SK-N-SH (cell line): ENCODE measurements around the gene SOX9. TPM values are rescaled to one million over a fixed set of nuclear protein-coding genes. Genes with fewer than 3 reads are reported as not detected.

Experiments
- CTCF ChIA-PET: fragments of 300-600, 350-600 bp; formaldehyde crosslinking; extraction: SDS; loops from one replicate; lab custom pipeline; 2021; lab: Yijun Ruan, JAX
- POLR2A ChIA-PET: fragments of 350-600 bp; sonication (Branson Sonifier 250); formaldehyde crosslinking; extraction: SDS; loops from one replicate; lab custom pipeline; 2020; ENCODE audit warnings: antibody characterized with exemption, inconsistent platforms; lab: Yijun Ruan, JAX
- DNase-seq: peaks from one replicate; pipeline ENCODE4 v3.0.0; 2012
- H2AFZ ChIP-seq: fragments of 200-600 bp; sonication (generic); 2 replicates; pipeline ENCODE4 v1.8.1; 2016; ENCODE audit warnings: antibody characterized with exemption, mild to moderate bottlenecking, low read depth
- H3F3A ChIP-seq: fragments of 200-600 bp; sonication (generic); replicated peaks from 2 replicates; pipeline ENCODE3; 2016; ENCODE audit warnings: antibody characterized with exemption, mild to moderate bottlenecking; ENCODE audit not compliant: insufficient read depth
- H3K27ac ChIP-seq, 2 experiments: fragments of 200-500 bp in 1 of 2; fragments of 200-600 bp in 1 of 2; sonication (Bioruptor generic) in 1 of 2; sonication (generic), shearing (Covaris generic) in 1 of 2; 2 replicates each; pipeline versions ENCODE4 v1.5.1 to v1.6.1; 2014 to 2016; ENCODE audit warnings: low read depth in 2 of 2, inconsistent platforms in 1 of 2, low read length in 1 of 2, mild to moderate bottlenecking in 1 of 2, mixed read lengths in 1 of 2
- H3K27me3 ChIP-seq: fragments of 200-600 bp; sonication (generic), shearing (Covaris generic); 2 replicates; pipeline ENCODE4 v1.6.1; 2016; ENCODE audit warnings: mixed run types; ENCODE audit not compliant: insufficient read depth
- H3K36me3 ChIP-seq, 2 experiments: fragments of 200-500 bp in 1 of 2; fragments of 200-600 bp in 1 of 2; sonication (Bioruptor generic) in 1 of 2; sonication (generic) in 1 of 2; replicated peaks in 1 of 2; 2 replicates each; pipeline versions ENCODE3 to v1.5.1; 2014 to 2016; ENCODE audit warnings: low read length in 1 of 2, mild to moderate bottlenecking in 1 of 2; ENCODE audit not compliant: insufficient read depth in 2 of 2, control insufficient read depth in 1 of 2
- H3K4me1 ChIP-seq, 2 experiments: fragments of 200-500 bp in 1 of 2; fragments of 200-600 bp in 1 of 2; sonication (Bioruptor generic) in 1 of 2; sonication (generic), shearing (Covaris generic) in 1 of 2; 2 replicates each; pipeline versions ENCODE4 v1.5.1 to v1.6.1; 2014 to 2016; ENCODE audit warnings: low read depth in 1 of 2, low read length in 1 of 2, mixed run types in 1 of 2; ENCODE audit not compliant: insufficient read depth in 2 of 2, control insufficient read depth in 1 of 2
- H3K4me2 ChIP-seq: fragments of 200-600 bp; sonication (generic), shearing (Covaris generic); 2 replicates; pipeline ENCODE4 v1.6.1; 2017; ENCODE audit warnings: mixed run types
- H3K4me3 ChIP-seq, 2 experiments: fragments of 200-500 bp in 1 of 2; fragments of 200-600 bp in 1 of 2; sonication (Bioruptor generic) in 1 of 2; sonication (generic), shearing (Covaris generic) in 1 of 2; 2 replicates each; pipeline versions ENCODE4 v1.5.1 to v1.8.1; 2014 to 2016; ENCODE audit warnings: low read depth in 2 of 2, inconsistent platforms in 1 of 2, low read length in 1 of 2, mild to moderate bottlenecking in 1 of 2, mixed read lengths in 1 of 2, moderate library complexity in 1 of 2
- H3K79me2 ChIP-seq: fragments of 200-600 bp; sonication (generic); 2 replicates; pipeline ENCODE4 v1.8.1; 2017; ENCODE audit warnings: mild to moderate bottlenecking; ENCODE audit not compliant: insufficient read depth
- H3K9ac ChIP-seq: fragments of 200-600 bp; sonication (generic); 2 replicates; pipeline ENCODE4 v1.6.1; 2017; ENCODE audit warnings: mixed run types
- H3K9me2 ChIP-seq: fragments of 200-600 bp; sonication (generic); 2 replicates; pipeline ENCODE4 v1.6.1; 2017; ENCODE audit warnings: mixed run types
- H3K9me3 ChIP-seq: fragments of 200-600 bp; sonication (generic); 2 replicates; pipeline ENCODE4 v1.6.1; 2017; ENCODE audit warnings: mixed run types, mild to moderate bottlenecking, moderate library complexity
- H4K20me1 ChIP-seq: fragments of 200-600 bp; sonication (generic); 2 replicates; pipeline ENCODE4 v1.6.1; 2017; ENCODE audit warnings: mild to moderate bottlenecking, mixed run types; ENCODE audit not compliant: insufficient read depth
- CTCF ChIP-seq: fragments of 200-600 bp; sonication (generic); IDR thresholded peaks from 2 replicates; pipeline ENCODE4 v1.6.1; 2017; ENCODE audit warnings: antibody characterized with exemption, mild to moderate bottlenecking, moderate library complexity
- ELF1 ChIP-seq: IDR thresholded peaks from 2 replicates; pipeline ENCODE4 v1.4.0; 2012
- FOXJ3 ChIP-seq: sonication (generic); formaldehyde crosslinking; IDR thresholded peaks from 2 replicates; pipeline ENCODE4 v1.5.1; 2020; ENCODE audit warnings: mild to moderate bottlenecking, missing genetic modification reagents
- GATA2 ChIP-seq: sonication (generic); formaldehyde crosslinking; IDR thresholded peaks from 2 replicates; pipeline ENCODE4 v1.5.0; 2020; ENCODE audit warnings: mild to moderate bottlenecking, missing genetic modification reagents
- JUND ChIP-seq: IDR thresholded peaks from 2 replicates; pipeline ENCODE4 v1.4.0; 2012
- MEF2A ChIP-seq: IDR thresholded peaks from 2 replicates; pipeline ENCODE4 v1.4.0; 2012; ENCODE audit warnings: low read depth, borderline replicate concordance
- NFIC ChIP-seq: IDR thresholded peaks from 2 replicates; pipeline ENCODE4 v1.4.0; 2012; ENCODE audit warnings: borderline replicate concordance
- NRF1 ChIP-seq: IDR thresholded peaks from 2 replicates; pipeline ENCODE4 v1.6.1; 2012; ENCODE audit warnings: low read depth, mild to moderate bottlenecking, low read length
- PBX3 ChIP-seq: IDR thresholded peaks from 2 replicates; pipeline ENCODE4; 2012
- WGBS: methylation state at CpG from one replicate; pipeline ENCODE4 v1.1.6; 2017; ENCODE audit warnings: low lambda C conversion rate; 5-methylcytosine and 5-hydroxymethylcytosine counted together
- polyA plus RNA-seq, 3 experiments: library from polyadenylated mRNA; depleted of rRNA; stranded (reverse); fragments of >200 nt; gene quantifications; 2 replicates each; pipeline ENCODE4 v1.2.3, GENCODE V29; 2012
- TF ChIP-seq, protein P1 (sequence below): IDR thresholded peaks from 2 replicates; pipeline ENCODE4 v1.4.0; 2012; ENCODE audit warnings: low read depth, borderline replicate concordance

SOX9 gene
- polyA plus RNA-seq, 1 of the 3 experiments (the other 2 are of a cell fraction): 35.3 TPM

DNA sequence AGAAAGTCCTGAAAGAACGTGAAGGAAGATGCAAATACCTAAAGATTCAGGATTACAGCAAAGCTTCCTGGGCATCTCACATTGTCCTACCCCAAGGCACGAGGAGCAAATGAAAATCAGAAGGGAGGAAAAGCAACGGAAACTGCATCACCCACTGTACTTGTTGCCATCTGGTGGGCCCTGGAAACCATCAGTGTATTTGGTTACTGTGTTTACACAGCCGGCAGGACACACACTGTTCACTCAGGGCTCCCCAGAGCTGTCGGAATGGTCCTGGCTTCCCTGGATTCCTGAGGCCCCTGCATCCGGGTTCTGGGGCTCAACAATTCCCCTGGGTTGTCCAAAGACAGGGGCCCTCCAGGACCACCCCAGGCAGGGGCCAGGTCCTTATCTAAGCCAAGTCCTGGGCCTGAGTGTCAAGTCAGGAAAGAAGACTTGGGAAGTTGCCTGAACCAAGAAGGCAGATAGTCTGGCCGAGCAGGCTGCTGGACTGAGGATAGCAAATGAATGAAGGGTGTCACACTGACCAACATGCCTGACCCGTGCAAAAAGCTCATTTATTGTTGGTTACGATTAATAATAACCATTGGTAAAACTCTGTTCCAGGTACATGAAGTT lies 52.8 kb downstream of the SOX9 start:
- Histone ChIP-seq H3K9ac (no peak overlapping the region), H3K9me2 (no peaks in the 10 kb centered on the region), H3K4me1 (peaks cover 3% of the 10 kb centered on the region in 2 experiments; a peak in 2 of 4 replicates), H3K4me3 (no peak overlapping the region), H2AFZ (no peak overlapping the region), H3F3A (no peaks in the 10 kb centered on the region), H3K9me3 (no peaks in the 10 kb centered on the region), H3K27ac (no peak overlapping the region), H3K27me3 (no peaks in the 10 kb centered on the region; the same call in 1 of the 2 replicates), H3K36me3 (no peaks in the 10 kb centered on the region), H3K4me2 (no peak overlapping the region), H3K79me2 (no peaks in the 10 kb centered on the region), H4K20me1 (no peaks in the 10 kb centered on the region)
- CTCF ChIA-PET: interaction anchor here (0.8 to 2.0 kb wide), 6 partner anchors 7 to 1407 kb away, joined by 3 to 5 read pairs (median 3); partner anchors contain the start of gene SOX9
- DNase-seq: no peak
- WGBS: 80% methylated on average over 9 of the region's 9 CpGs
- TF ChIP-seq FOXJ3 (CRISPR knock-in tag) (no peak), PBX3 (no peak), NFIC (no peak), CTCF (no peak), ELF1 (no peak)
- POLR2A ChIA-PET: no interaction called here

DNA sequence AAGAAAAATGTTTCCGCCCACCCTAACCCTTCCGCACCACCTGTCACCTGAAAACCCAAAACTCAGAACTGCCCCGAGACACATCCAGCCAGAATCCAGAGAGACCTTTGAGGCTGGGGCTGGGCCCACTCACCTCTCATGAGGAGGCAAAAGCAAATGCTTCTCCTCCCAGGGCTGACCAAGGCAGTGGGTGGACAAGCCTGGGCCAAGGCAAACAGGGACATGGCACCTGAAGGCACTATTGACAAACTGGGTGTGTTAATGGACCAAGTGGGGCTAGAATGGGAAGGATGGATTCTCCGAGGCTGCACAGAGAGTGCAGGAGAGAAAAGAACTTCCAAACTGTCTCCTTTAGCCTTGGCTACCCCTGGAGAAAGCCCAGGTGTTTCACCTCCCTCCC lies 54.4 kb downstream of the SOX9 start:
- Histone ChIP-seq H3K27ac (no peak overlapping the region), H3K4me3 (no peak overlapping the region), H3K27me3 (no peaks in the 10 kb centered on the region), H3K4me2 (no peak overlapping the region), H3K4me1 (peaks cover 3% of the 10 kb centered on the region in 2 experiments; a peak in 2 of 4 replicates), H3K36me3 (no peaks in the 10 kb centered on the region), H3K9me2 (no peaks in the 10 kb centered on the region), H3K9ac (no peak overlapping the region), H4K20me1 (no peaks in the 10 kb centered on the region), H3F3A (no peaks in the 10 kb centered on the region), H2AFZ (no peak overlapping the region), H3K9me3 (no peaks in the 10 kb centered on the region), H3K79me2 (no peaks in the 10 kb centered on the region)
- 95% methylated on average over 4 of the region's 4 CpGs for WGBS
- ChIA-PET POLR2A (no interaction called here), CTCF (interaction anchor here (1.3 kb wide), 1 partner anchor 12 kb away, joined by 4 read pairs; no protein-coding TSS in a partner anchor)
- no peak for TF ChIP-seq CTCF
- no peak for TF ChIP-seq MEF2A
- TF ChIP-seq, protein P1, sequence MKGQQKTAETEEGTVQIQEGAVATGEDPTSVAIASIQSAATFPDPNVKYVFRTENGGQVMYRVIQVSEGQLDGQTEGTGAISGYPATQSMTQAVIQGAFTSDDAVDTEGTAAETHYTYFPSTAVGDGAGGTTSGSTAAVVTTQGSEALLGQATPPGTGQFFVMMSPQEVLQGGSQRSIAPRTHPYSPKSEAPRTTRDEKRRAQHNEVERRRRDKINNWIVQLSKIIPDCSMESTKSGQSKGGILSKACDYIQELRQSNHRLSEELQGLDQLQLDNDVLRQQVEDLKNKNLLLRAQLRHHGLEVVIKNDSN: no peak
- TF ChIP-seq JUND: no peak
- TF ChIP-seq NRF1: no peak
- TF ChIP-seq FOXJ3 (CRISPR knock-in tag): no peak
- TF ChIP-seq GATA2 (CRISPR knock-in tag): no peak
- DNase-seq: no peak
